Astrocyte of the spinal cord (primary cell): ENCODE data around the gene TMEM117.
"Not testable (repeated sequence)": the region's sequence is repeated elsewhere in the genome, so short reads cannot be mapped to it uniquely, and the experiment has no call there.

Source experiments
- DNase-seq: peaks from one replicate; pipeline ENCODE4 v3.0.0; 2011; ENCODE audit warnings: low read depth, low spot score
- H3K4me3 ChIP-seq: 2 replicates; pipeline ENCODE4 v1.5.1; 2011; ENCODE audit warnings: low read depth, mild to moderate bottlenecking, low read length, moderate library complexity
- in situ Hi-C: cut with HindIII; loops from 2 replicates; pipeline ENCODE4 v1.10.0; 2017; ENCODE audit warnings: low sequenced_read_pairs
- TF ChIP-seq, protein P1 (sequence below): IDR thresholded peaks from 2 replicates; pipeline ENCODE4 v1.5.1; 2012; ENCODE audit warnings: low read depth, mild to moderate bottlenecking, low read length, inconsistent platforms

The TMEM117 gene

DNA sequence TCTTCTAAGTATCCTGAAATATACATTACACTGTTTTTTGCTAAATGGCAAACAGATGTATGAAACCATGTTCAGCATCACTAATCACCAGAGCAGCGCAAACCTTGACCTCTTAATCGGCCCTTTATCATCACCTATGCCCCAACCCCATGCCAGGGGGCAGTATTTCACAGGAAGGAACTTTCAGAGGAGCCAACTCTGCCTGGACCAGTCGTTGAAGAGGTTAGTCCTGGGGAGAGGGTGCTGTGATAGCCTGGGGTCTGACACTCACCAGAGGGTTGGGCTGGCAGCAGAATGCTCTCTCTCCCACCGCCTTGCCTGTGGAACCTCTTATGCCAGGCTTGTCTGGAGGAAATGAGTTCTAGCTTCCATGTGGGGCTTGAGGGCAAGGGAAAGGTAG lies 411.7 kb downstream of the TMEM117 start:
- TF ChIP-seq, protein P1, sequence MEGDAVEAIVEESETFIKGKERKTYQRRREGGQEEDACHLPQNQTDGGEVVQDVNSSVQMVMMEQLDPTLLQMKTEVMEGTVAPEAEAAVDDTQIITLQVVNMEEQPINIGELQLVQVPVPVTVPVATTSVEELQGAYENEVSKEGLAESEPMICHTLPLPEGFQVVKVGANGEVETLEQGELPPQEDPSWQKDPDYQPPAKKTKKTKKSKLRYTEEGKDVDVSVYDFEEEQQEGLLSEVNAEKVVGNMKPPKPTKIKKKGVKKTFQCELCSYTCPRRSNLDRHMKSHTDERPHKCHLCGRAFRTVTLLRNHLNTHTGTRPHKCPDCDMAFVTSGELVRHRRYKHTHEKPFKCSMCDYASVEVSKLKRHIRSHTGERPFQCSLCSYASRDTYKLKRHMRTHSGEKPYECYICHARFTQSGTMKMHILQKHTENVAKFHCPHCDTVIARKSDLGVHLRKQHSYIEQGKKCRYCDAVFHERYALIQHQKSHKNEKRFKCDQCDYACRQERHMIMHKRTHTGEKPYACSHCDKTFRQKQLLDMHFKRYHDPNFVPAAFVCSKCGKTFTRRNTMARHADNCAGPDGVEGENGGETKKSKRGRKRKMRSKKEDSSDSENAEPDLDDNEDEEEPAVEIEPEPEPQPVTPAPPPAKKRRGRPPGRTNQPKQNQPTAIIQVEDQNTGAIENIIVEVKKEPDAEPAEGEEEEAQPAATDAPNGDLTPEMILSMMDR, result no peak
- H3K4me3 ChIP-seq, result no peak overlapping the region
- in situ Hi-C loops, result no loop called here
- no peak for DNase-seq

DNA sequence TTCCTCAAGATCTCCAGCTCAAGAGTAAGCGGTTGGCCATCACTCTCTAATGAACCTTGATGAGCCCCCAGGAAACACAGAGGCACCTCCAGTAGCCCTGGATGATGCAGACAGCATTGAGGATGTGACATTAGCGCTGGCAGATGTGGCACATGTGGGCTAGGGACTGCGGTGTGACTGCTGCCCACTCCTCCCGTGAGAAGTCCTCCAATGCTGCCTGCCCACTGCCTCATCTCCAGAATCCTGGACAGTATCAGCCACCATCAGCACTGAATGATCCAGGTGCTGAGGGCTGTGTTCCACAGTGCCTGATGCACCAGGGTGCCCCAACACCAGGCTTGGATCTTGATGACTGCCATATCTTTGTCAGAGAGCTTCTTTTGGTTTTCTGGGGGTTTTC lies 412.6 kb downstream of the TMEM117 start:
- no peak overlapping the region for H3K4me3 ChIP-seq
- DNase-seq, result no peak
- TF ChIP-seq, protein P1, result no peak
- in situ Hi-C loops, result no loop called here

DNA sequence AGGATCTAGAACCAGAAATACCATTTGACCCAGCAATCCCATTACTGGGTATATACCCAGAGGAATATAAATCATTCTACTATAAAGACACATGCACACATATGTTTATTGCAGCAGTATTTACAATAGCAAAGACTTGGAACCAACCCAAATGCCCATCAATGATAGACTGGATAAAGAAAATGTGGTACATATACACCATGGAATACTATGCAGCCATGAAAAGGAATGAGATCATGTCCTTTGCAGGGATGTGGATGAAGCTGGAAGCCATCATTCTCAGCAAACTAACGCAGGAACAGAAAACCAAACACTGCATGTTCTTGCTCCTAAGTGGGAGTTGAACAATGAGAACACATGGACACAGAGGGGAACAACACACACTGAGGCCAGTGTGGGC lies 414.6 kb downstream of the TMEM117 start:
- DNase-seq, H3K4me3 ChIP-seq, in situ Hi-C loops: not testable (repeated sequence)

DNA sequence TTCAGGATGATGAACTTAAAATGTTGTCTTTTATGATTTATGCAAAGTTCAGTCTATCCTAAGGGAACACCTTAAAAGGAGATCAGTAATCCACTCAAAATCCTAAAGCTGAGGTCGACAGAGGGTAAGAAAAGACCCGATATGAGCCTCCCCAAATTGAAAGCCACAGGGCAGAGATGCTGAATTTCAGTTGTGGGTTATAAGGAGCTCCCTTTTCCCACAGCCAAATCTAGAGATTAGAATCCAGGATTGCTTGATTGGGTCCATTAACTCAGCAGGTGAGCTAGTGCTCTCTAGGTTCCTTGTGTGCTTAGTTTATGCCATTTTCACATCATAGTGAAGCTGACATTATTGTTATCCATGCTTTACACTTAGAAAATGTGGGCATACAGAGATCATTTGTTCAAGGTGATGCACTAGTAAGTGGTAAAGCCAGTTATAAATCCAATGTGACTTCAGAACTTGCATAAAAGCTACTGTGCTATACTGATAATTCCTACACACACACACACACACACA lies 417.5 kb downstream of the TMEM117 start:
- in situ Hi-C loops, result no loop called here
- no peak for DNase-seq
- H3K4me3 ChIP-seq, result no peak overlapping the region
- TF ChIP-seq, protein P1, result no peak

DNA sequence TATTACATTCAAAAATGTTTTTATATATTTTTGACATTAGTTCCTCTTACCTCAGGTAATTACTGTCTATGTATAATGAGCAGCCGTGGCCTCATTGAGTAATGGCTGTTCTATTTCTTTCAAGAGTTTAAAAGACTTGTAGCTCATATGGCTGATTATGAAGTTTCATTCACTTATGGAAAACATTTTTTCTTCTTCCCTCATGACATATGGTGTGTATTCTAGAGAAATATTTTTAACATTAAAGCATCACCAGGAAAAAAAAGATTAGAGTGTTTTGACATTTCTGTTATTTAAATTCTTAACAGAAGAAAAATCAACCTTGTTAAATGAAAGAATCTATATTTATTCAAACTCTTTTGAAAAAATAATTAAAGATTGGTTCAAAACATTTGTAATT lies 422.4 kb downstream of the TMEM117 start:
- DNase-seq, result no peak
- H3K4me3 ChIP-seq, result no peak overlapping the region
- TF ChIP-seq, protein P1, result no peak
- in situ Hi-C loops, result no loop called here

DNA sequence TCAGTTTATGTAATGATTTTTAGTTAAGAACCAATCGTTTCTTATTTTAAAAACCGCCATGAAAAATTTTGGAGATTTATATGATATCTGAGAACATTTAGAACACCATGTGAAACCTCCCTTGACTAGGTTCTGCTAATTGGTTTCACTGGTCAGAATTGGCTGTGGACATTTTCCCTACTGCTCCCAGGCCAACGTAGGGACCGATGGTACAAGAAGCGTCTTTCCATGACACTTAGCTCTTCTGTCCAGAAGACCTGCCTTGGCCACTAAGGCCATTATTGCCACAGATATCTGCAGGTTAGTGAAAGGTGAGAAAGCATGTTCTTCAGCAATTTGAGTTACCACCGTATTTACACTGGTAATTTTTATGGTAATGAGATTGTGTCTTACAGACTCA lies 424.0 kb downstream of the TMEM117 start:
- no peak for DNase-seq
- TF ChIP-seq, protein P1, result no peak
- no peak overlapping the region for H3K4me3 ChIP-seq
- in situ Hi-C loops, result no loop called here

DNA sequence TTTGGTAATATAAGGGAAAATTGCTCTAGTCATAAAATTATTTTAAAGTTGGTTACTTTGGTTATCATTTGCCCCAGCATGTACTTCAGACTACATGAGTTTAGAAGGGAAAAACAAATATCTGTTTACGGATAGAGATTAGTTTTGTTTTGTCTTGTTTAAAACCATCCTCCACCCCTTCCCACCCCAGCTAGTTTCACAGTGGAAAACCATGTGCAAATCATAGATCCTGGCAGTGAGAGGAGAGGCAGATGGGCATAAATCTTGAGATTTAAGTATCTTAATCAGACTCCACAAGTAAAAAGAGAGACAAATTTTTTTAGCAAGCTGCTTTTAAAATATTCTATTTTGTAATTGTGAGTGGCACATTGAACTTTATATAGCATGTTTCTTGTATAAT lies 424.7 kb downstream of the TMEM117 start:
- TF ChIP-seq, protein P1, result no peak
- in situ Hi-C loops, result no loop called here

More for the DNA sequence above, 424.7 kb downstream of the TMEM117 start:
- H3K4me3 ChIP-seq, result no peak overlapping the region
- DNase-seq, result no peak
